ENCODE results near the gene BABAM1. TPM values are rescaled to one million over a fixed set of nuclear protein-coding genes. Genes with fewer than 3 reads are reported as not detected.

Gene BABAM1
- total RNA-seq = 85.5 TPM

DNA sequence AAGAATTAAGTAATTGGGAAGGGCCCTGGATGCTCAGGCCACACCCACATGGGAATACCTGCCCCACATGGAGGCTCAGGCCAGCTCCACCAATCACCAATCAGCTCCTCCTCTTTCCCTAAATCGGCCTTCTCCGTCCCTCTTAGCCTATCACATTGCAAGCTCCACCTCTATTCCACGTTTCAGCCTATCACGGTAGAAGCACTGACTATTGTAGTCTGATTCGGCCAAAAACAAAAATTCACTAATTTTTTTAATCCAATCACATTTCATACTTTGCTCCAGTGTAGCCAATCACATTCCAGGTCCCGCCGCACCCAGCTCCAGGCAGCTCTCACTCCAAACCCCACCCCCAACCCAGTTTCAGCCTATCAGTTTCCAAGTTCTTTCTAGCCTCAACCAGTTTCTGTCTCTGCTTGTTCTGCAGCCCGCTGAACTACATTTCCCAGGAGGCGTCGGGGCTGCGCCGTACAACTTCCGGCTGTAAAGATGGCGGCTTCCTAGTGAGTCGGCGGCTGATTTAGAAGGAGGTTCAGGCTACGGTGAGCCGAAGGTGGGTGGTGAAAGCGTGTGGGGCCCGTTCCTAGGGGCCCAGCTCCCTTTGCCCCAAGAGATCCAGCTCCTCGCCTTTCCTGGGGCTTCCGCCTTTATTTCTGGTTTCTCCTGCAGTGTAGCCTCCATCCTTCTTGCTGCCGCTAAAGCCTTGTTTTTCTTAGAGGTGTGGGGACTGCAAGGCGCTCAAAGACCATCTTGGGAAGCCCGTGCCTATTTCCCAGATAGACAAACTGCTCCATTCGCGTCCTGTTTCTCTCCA is at the start of gene BABAM1:
Gene BABAM1, plus strand, starts transcription at position 469 of the 814 bp plus-strand sequence. CDS start 1,364 bp downstream, outside the sequence.
- Histone ChIP-seq H3K9me3 (no peaks in the 10 kb centered on the region), H3K36me3 (peaks cover 20 to 34% of the 10 kb centered on the region in 2 donors), H3K27ac (peak within 1 kb of the TSS; percentile 61 to 83), H3K27me3 (no peaks in the 10 kb centered on the region), H3K4me1 (peaks cover 5 to 6% of the 10 kb centered on the region in 2 donors), H3K4me3 (peak within 1 kb of the TSS; percentile 79 to 96)
- peak; percentile 92 to 99 for DNase-seq (ENCODE audit: low spot score in 2 of 2)
- intact Hi-C loops (cut with DNase I) = loop anchor here (1.0 to 10.0 kb wide), 5 partner anchors 21 to 198 kb away; partner anchors contain the start of genes GTPBP3, MRPL34, NXNL1 and USE1
- TF ChIP-seq, protein P1, sequence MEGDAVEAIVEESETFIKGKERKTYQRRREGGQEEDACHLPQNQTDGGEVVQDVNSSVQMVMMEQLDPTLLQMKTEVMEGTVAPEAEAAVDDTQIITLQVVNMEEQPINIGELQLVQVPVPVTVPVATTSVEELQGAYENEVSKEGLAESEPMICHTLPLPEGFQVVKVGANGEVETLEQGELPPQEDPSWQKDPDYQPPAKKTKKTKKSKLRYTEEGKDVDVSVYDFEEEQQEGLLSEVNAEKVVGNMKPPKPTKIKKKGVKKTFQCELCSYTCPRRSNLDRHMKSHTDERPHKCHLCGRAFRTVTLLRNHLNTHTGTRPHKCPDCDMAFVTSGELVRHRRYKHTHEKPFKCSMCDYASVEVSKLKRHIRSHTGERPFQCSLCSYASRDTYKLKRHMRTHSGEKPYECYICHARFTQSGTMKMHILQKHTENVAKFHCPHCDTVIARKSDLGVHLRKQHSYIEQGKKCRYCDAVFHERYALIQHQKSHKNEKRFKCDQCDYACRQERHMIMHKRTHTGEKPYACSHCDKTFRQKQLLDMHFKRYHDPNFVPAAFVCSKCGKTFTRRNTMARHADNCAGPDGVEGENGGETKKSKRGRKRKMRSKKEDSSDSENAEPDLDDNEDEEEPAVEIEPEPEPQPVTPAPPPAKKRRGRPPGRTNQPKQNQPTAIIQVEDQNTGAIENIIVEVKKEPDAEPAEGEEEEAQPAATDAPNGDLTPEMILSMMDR (IDR thresholded peaks at IDR 0.05) = no peak

DNA sequence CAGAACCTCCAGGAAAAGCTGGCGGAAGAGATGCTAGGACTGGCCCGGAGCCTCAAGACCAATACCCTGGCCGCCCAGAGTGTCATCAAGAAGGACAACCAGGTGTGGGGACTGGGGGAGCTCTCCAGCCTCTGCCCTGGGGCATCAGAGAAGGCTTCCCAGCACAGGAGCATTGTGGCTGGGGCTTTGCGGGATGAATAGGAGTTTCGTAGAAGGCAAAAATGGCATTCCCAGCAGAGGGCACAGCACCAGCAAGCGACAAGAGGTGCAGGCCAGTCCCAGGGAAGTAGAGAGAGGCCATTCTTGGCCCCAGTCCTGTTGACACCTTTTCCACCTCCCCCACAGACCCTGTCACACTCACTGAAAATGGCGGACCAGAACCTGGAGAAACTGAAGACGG is 48.0 kb upstream of the BABAM1 start:
- Histone ChIP-seq H3K9me3 (no peaks in the 10 kb centered on the region), H3K4me3 (no peak overlapping the region), H3K4me1 (peaks cover 0 to 18% of the 10 kb centered on the region in 2 donors), H3K36me3 (peaks cover 7 to 19% of the 10 kb centered on the region in 2 donors), H3K27ac (no peak overlapping the region), H3K27me3 (no peaks in the 10 kb centered on the region)
- DNase-seq (ENCODE audit: low spot score in 2 of 2) = no peak
- intact Hi-C loops (cut with DNase I) = no loop called here
- TF ChIP-seq, protein P1 (IDR thresholded peaks at IDR 0.05) = no peak

DNA sequence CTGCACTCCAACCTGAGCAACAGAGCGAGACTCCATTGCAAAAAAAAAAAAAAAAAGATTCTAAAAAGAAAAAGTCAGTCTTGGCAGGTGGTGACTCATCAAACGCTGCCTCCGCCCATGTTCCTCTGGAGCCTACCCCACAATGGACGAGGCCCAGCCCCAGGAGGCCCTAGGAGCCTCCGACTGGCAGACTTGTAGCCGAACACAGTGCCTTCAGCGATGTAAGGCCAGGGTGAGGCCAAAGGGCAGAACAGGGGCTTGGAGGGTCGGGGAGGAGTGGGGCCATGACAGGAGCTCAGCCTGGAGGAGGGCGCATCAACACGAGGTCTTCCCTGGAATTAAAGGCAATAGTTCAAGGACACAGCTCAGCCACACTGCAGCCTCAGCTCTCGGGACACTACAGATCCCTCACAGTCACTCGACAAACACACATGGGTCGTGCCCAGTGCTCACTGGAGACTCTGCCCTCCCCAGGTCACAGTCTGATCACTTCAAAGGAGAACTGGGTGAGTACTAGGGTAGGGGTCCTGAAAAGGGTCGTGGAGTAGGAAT is 47.0 kb upstream of the BABAM1 start:
- DNase-seq (ENCODE audit: low spot score in 2 of 2) = no peak
- TF ChIP-seq, protein P1 (IDR thresholded peaks at IDR 0.05) = no peak
- Histone ChIP-seq H3K4me3 (no peak overlapping the region), H3K27me3 (no peaks in the 10 kb centered on the region), H3K4me1 (peaks cover 0 to 12% of the 10 kb centered on the region in 2 donors), H3K36me3 (peaks cover 7 to 19% of the 10 kb centered on the region in 2 donors), H3K9me3 (no peaks in the 10 kb centered on the region), H3K27ac (no peak overlapping the region)
- intact Hi-C loops (cut with DNase I) = no loop called here

DNA sequence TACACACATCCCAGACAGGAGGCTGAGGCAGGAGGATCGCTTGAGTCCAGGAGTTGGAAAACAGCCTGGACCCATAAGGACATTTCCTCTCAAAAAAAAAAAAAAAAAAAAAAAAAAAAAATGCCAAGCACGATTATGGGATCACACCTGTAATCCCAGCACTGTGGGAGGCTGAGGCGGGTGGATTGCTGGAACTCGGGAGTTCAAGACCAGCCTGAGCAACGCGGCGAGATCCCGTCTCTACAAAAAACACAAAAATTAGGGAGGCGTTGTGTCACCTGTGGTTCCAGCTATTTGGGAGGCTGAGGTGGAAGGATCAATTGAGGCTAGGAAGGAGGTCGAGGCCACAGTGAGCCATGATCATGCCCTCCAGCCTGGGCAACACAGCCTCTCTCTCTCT is 42.2 kb upstream of the BABAM1 start:
- H3K4me1 ChIP-seq = peaks cover 0 to 10% of the 10 kb centered on the region in 2 donors
- H3K36me3 ChIP-seq = peaks cover 0 to 6% of the 10 kb centered on the region in 2 donors
- no peak overlapping the region for H3K27ac ChIP-seq
- H3K9me3 ChIP-seq = no peaks in the 10 kb centered on the region
- DNase-seq (ENCODE audit: low spot score in 2 of 2) = no peak
- TF ChIP-seq, protein P1 (IDR thresholded peaks at IDR 0.05) = no peak
- H3K27me3 ChIP-seq = no peaks in the 10 kb centered on the region
- H3K4me3 ChIP-seq = no peak overlapping the region
- intact Hi-C loops (cut with DNase I) = loop anchor here (5.0 kb wide), 1 partner anchor 148 kb away; the partner anchor contains the start of genes HAUS8 and MYO9B

DNA sequence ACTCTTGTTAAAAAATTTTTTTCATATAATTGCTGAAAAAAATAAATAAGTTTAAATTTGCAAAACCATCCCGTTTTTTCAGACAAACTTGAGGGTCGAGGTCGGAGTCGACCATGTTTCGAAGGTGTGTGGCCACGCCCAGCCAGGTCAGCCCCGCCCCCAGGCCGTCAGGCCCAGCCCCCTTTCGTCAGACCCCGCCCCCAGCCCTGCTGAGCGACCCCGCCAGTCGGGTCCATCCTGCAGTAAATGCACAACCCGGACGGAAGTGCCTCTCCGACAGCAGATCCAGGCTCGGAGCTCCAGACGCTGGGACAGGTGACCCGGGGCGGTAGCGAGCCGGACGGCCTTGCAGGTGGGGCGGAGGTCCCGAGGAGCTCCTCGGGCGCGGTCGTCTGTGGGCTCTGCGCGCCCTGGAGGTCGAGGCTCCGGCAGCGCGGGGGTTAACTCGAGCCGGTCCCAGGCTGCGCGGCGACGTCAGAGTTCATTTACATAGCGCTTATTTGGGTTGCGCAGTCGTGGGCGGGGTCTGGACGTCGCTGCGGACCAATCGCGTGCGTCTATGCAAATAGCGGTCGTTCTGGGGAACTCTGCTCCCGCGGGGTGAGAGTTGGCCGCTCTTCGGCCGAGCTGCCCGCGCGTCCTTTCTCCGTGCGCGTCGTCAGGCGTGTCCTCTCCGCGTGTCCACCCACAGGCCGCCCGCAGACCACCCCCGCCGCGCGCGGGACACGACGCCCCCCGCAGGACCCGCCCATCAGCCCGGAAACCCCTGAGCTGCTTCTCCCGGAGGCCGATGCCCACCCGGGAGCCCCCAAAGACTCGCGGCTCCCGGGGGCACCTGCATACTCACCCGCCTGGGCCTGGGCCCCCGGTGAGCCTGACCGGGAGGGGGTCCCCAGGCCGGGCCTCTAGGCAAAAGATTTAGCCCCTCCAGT is 41.0 kb upstream of the BABAM1 start, which contains the start of gene OCEL1:
Gene OCEL1, plus strand, starts transcription at position 225 of the 932 bp plus-strand sequence. Its CDS starts 22 bp downstream, at position 247.
- Histone ChIP-seq H3K4me3 (peak within 1 kb of the TSS; percentile 73 to 80), H3K4me1 (peaks cover 0 to 8% of the 10 kb centered on the region in 2 donors), H3K9me3 (no peaks in the 10 kb centered on the region), H3K27me3 (no peaks in the 10 kb centered on the region), H3K27ac (peak within 1 kb of the TSS; percentile 88 to 92), H3K36me3 (peaks cover 5 to 16% of the 10 kb centered on the region in 2 donors)
- DNase-seq (ENCODE audit: low spot score in 2 of 2) = peak; percentile 90 to 99
- intact Hi-C loops (cut with DNase I) = loop anchor here (1.0 to 5.0 kb wide), 3 partner anchors 11 to 149 kb away; partner anchors contain the start of genes HAUS8, MYO9B, NR2F6 and USE1
- TF ChIP-seq, protein P1 (IDR thresholded peaks at IDR 0.05) = no peak
